ENCODE data around the gene THTPA. TPM values are rescaled to one million over a fixed set of nuclear protein-coding genes. Genes with fewer than 3 reads are reported as not detected.
A peak's percentile ranks its signal among the peaks of the same experiment; 100 is the strongest.

THTPA gene
- polyA plus RNA-seq, 3 donors: 15.3 to 18.2 (median 17.0) TPM

DNA sequence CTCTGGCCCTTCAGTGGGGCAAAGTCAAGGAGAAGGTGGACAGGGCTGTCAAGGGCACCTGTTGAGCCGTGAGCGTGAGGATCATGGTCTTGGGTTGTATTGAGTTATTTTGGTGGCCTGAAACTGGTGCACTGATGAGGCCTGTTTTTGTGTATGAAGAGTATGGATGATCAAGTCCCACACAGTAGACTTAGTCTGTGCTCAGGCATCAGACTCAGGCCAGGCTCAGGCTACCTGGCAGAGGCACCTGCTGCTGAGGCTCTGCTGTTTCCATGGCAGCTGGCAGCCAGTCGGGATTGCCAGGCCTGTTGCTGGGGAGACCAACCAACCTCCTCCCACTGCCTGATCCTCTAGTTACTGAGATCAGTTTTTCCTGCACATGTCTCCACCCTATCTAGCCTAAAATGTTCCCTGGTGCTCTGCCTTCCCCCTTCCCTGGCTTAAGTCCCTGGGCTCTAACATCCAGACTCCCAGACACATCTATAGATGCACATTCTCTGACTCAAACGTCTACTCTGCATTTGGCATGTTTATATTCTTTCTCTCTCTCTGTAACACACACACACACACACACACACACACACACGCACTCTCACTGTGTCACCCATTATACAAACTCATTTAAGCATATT is 17.4 kb downstream of the THTPA start:
- no peaks in the 10 kb centered on the region for H4K20me1 ChIP-seq (ENCODE audit: insufficient read depth, low read length)
- Mint-ChIP-seq H3K4me3 (peak overlapping the region in 1 of 2 donors; percentile 4), H3K36me3 (peaks cover 3 to 7% of the 10 kb centered on the region in 2 donors), H3K27ac (peak overlapping the region; percentile 85 to 98 (median 94)), H3K27me3 (ENCODE audit: low read depth in 3 of 3) (peaks cover 29 to 37% (median 37%) of the 10 kb centered on the region in 3 donors), H3K4me1 (peaks cover 47% of the 10 kb centered on the region), H3K9me3 (peaks cover 0 to 16% (median 10%) of the 10 kb centered on the region in 7 donors)
- H3K4me1 ChIP-seq (ENCODE audit: control insufficient read depth in 1 of 2, insufficient read depth in 2 of 2, low read length in 2 of 2): peaks cover 50 to 69% of the 10 kb centered on the region in 2 donors
- intact Hi-C loops (cut with micrococcal nuclease): no loop called here
- no peak for DNase-seq
- H3K27ac ChIP-seq (ENCODE audit: low read depth in 1 of 2, low read length in 2 of 2): peak overlapping the region; percentile 66 to 81
- H3K79me2 ChIP-seq (ENCODE audit: insufficient read depth, low read length): no peaks in the 10 kb centered on the region
- H3K36me3 ChIP-seq (replicated peaks in 1 of 2; ENCODE audit: control insufficient read depth in 1 of 2, insufficient read depth in 2 of 2, low read length in 2 of 2): no peaks in the 10 kb centered on the region
- TF ChIP-seq, protein P1, sequence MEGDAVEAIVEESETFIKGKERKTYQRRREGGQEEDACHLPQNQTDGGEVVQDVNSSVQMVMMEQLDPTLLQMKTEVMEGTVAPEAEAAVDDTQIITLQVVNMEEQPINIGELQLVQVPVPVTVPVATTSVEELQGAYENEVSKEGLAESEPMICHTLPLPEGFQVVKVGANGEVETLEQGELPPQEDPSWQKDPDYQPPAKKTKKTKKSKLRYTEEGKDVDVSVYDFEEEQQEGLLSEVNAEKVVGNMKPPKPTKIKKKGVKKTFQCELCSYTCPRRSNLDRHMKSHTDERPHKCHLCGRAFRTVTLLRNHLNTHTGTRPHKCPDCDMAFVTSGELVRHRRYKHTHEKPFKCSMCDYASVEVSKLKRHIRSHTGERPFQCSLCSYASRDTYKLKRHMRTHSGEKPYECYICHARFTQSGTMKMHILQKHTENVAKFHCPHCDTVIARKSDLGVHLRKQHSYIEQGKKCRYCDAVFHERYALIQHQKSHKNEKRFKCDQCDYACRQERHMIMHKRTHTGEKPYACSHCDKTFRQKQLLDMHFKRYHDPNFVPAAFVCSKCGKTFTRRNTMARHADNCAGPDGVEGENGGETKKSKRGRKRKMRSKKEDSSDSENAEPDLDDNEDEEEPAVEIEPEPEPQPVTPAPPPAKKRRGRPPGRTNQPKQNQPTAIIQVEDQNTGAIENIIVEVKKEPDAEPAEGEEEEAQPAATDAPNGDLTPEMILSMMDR (IDR thresholded peaks at IDR 0.05): no peak
- peaks cover 0 to 6% of the 10 kb centered on the region in 2 donors for H3K9me3 ChIP-seq (replicated peaks in 1 of 2; ENCODE audit: control insufficient read depth in 1 of 2, insufficient read depth in 1 of 2, low read length in 2 of 2)
- peak overlapping the region; percentile 73 for H3K4me2 ChIP-seq (replicated peaks; ENCODE audit: extremely low read depth, low read length, poor library complexity, severe bottlenecking)
- WGBS (ENCODE audit: insufficient coverage): 94% methylated on average over 5 of the region's 5 CpGs
- peak overlapping the region; percentile 47 for H2AFZ ChIP-seq (ENCODE audit: insufficient read depth, low read depth, low read length, poor library complexity, severe bottlenecking)
- peaks cover 22 to 34% of the 10 kb centered on the region in 2 donors for H3K27me3 ChIP-seq (ENCODE audit: control insufficient read depth in 2 of 2, insufficient read depth in 2 of 2, low read length in 2 of 2)
- peak overlapping the region in 1 of 3 experiments; percentile 58 for H3K4me3 ChIP-seq (replicated peaks in 1 of 3; ENCODE audit: low read depth in 2 of 3, low read length in 3 of 3)
- no peak overlapping the region for H3K9ac ChIP-seq (ENCODE audit: insufficient read depth, low read length, poor library complexity, severe bottlenecking)

DNA sequence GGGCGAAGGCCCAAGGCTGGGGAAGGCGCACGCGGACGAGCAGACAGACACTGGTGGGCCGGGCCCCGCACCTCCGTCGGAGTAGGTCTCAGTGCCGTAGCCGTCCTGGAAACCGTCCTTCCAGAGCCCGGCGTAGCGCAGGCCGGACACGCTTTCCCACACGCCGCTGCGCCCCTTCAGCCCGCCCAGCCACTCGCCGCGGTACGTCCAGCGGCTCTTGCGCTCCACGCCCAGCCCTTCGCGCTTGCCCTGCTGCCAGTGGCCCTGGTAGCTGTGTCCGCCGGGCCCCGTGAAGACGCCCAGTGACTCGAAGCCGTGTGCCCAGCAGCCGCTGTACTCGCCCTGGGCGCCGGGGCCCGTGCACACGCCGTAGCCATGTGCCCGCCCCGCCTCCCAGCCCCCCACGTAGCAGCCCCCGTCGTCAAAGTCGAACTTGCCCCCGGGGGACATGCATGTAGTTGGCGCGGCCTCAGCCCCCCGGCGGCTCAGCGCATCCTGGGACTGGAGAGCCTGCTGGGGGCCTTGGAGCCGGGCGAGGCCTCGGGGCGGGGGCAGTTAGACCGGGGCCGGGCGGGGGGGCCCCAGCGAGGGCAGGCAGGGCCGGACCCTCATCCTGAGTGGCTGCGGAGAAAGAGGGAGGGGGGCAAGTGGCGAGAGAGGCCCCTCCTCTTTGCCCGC is 21.1 kb downstream of the THTPA start:
- Histone ChIP-seq H3K4me2 (replicated peaks; ENCODE audit: extremely low read depth, low read length, poor library complexity, severe bottlenecking) (peak overlapping the region; percentile 47), H4K20me1 (ENCODE audit: insufficient read depth, low read length) (no peaks in the 10 kb centered on the region), H3K9ac (ENCODE audit: insufficient read depth, low read length, poor library complexity, severe bottlenecking) (no peak overlapping the region), H3K4me1 (ENCODE audit: control insufficient read depth in 1 of 2, insufficient read depth in 2 of 2, low read length in 2 of 2) (peaks cover 27 to 39% of the 10 kb centered on the region in 2 donors), H2AFZ (ENCODE audit: insufficient read depth, low read depth, low read length, poor library complexity, severe bottlenecking) (peak overlapping the region; percentile 48), H3K79me2 (ENCODE audit: insufficient read depth, low read length) (no peaks in the 10 kb centered on the region), H3K4me3 (replicated peaks in 1 of 3; ENCODE audit: low read depth in 2 of 3, low read length in 3 of 3) (peak overlapping the region in 1 of 3 experiments; percentile 43), H3K27me3 (ENCODE audit: control insufficient read depth in 2 of 2, insufficient read depth in 2 of 2, low read length in 2 of 2) (peaks cover 37 to 52% of the 10 kb centered on the region in 2 donors), H3K36me3 (replicated peaks in 1 of 2; ENCODE audit: control insufficient read depth in 1 of 2, insufficient read depth in 2 of 2, low read length in 2 of 2) (no peaks in the 10 kb centered on the region), H3K27ac (ENCODE audit: low read depth in 1 of 2, low read length in 2 of 2) (no peak overlapping the region), H3K9me3 (replicated peaks in 1 of 2; ENCODE audit: control insufficient read depth in 1 of 2, insufficient read depth in 1 of 2, low read length in 2 of 2) (peaks cover 0 to 6% of the 10 kb centered on the region in 2 donors)
- peaks cover 47 to 64% (median 61%) of the 10 kb centered on the region in 3 donors for H3K27me3 Mint-ChIP-seq (ENCODE audit: low read depth in 3 of 3)
- DNase-seq: no peak
- H3K4me1 Mint-ChIP-seq: peaks cover 27% of the 10 kb centered on the region
- peak overlapping the region in 1 of 7 donors; percentile 50 for H3K27ac Mint-ChIP-seq
- intact Hi-C loops (cut with micrococcal nuclease): no loop called here
- peaks cover 3 to 7% of the 10 kb centered on the region in 2 donors for H3K36me3 Mint-ChIP-seq
- peaks cover 0 to 18% (median 10%) of the 10 kb centered on the region in 7 donors for H3K9me3 Mint-ChIP-seq
- 6% methylated on average over 45 of the region's 67 CpGs for WGBS (ENCODE audit: insufficient coverage)
- peak overlapping the region; percentile 45 to 88 for H3K4me3 Mint-ChIP-seq
- TF ChIP-seq, protein P1 (IDR thresholded peaks at IDR 0.05): no peak
